HEK293 (cell line): ENCODE results near the gene HEATR5B.

ENCODE experiments used
- CTCF ChIA-PET: fragments of 350-600 bp; formaldehyde crosslinking; extraction: SDS; loops from one replicate; lab custom pipeline; 2021; ENCODE audit warnings: antibody characterized with exemption; lab: Yijun Ruan, JAX
- POLR2A ChIA-PET: fragments of 300-600 bp; formaldehyde crosslinking; extraction: SDS; loops from one replicate; lab custom pipeline; 2020; ENCODE audit warnings: antibody characterized with exemption, inconsistent platforms; lab: Yijun Ruan, JAX
- H3K27ac ChIP-seq: fragments of 200-500 bp; sonication (Bioruptor generic); 2 replicates; pipeline ENCODE4 v1.5.1; 2014; ENCODE audit warnings: low read depth, low read length, control low read depth, inconsistent platforms; ENCODE audit errors: extremely low read depth
- H3K36me3 ChIP-seq, 2 experiments: fragments of 200-500 bp in 1 of 2; sonication (Bioruptor generic) in 1 of 2; 1 replicate in 1 of 2; 2 replicates in 1 of 2; pipeline ENCODE4 v1.5.1; 2014 to 2017; ENCODE audit warnings: inconsistent platforms in 2 of 2, low read length in 2 of 2; ENCODE audit not compliant: control insufficient read depth in 2 of 2, insufficient read depth in 1 of 2
- H3K4me1 ChIP-seq: fragments of 200-500 bp; sonication (Bioruptor generic); 2 replicates; pipeline ENCODE4 v1.5.1; 2014; ENCODE audit warnings: mild to moderate bottlenecking, low read length, inconsistent platforms; ENCODE audit not compliant: control insufficient read depth, insufficient read depth
- H3K4me3 ChIP-seq: 2 replicates; pipeline ENCODE4 v1.5.1; 2011; ENCODE audit warnings: low read depth, mild to moderate bottlenecking, control low read depth, low read length, moderate library complexity
- H3K9me3 ChIP-seq: fragments of 200-500 bp; sonication (Bioruptor generic); 2 replicates; pipeline ENCODE4 v1.5.1; 2014; ENCODE audit warnings: low read depth, low read length, inconsistent platforms; ENCODE audit not compliant: control insufficient read depth, insufficient read depth
- BCL11A ChIP-seq: fragments of 450-650 bp; formaldehyde crosslinking; IDR thresholded peaks from 2 replicates; pipeline ENCODE4 v1.5.1; 2016; ENCODE audit warnings: low read depth, missing biosample characterization, missing genetic modification characterization
- BCL11B ChIP-seq: fragments of 450-650 bp; formaldehyde crosslinking; IDR thresholded peaks from 2 replicates; pipeline ENCODE4 v1.5.1; 2016; ENCODE audit warnings: low read depth, missing biosample characterization, missing genetic modification characterization
- EGR2 ChIP-seq: fragments of 450-650 bp; formaldehyde crosslinking; IDR thresholded peaks from 2 replicates; pipeline ENCODE4 v1.5.1; 2016; ENCODE audit warnings: low read depth, missing biosample characterization, missing genetic modification characterization
- PRDM1 ChIP-seq: fragments of 450-650 bp; formaldehyde crosslinking; IDR thresholded peaks from 2 replicates; pipeline ENCODE4; 2016; ENCODE audit warnings: missing biosample characterization, missing genetic modification characterization
- RBAK ChIP-seq: fragments of 450-650 bp; formaldehyde crosslinking; IDR thresholded peaks from 2 replicates; pipeline ENCODE4 v1.5.1; 2016; ENCODE audit warnings: missing biosample characterization, missing genetic modification characterization
- SALL2 ChIP-seq: fragments of 450-650 bp; formaldehyde crosslinking; IDR thresholded peaks from 2 replicates; pipeline ENCODE4 v1.5.0; 2017; ENCODE audit warnings: missing biosample characterization, mild to moderate bottlenecking, missing genetic modification characterization, borderline replicate concordance
- WT1 ChIP-seq: fragments of 450-650 bp; formaldehyde crosslinking; IDR thresholded peaks from 2 replicates; pipeline ENCODE4 v1.5.1; 2016; ENCODE audit warnings: missing biosample characterization, missing genetic modification characterization
- ZBTB21 ChIP-seq: fragments of 450-650 bp; formaldehyde crosslinking; IDR thresholded peaks from 2 replicates; pipeline ENCODE4 v1.5.1; 2017; ENCODE audit warnings: missing biosample characterization, missing genetic modification characterization
- ZBTB8A ChIP-seq: fragments of 450-650 bp; formaldehyde crosslinking; IDR thresholded peaks from 2 replicates; pipeline ENCODE4 v1.5.1; 2016; ENCODE audit warnings: missing biosample characterization, missing genetic modification characterization
- ZFHX2 ChIP-seq: fragments of 450-650 bp; formaldehyde crosslinking; conservative IDR thresholded peaks from 2 replicates; pipeline ENCODE4 v1.5.1; 2016; ENCODE audit warnings: missing biosample characterization, missing genetic modification characterization
- ZNF140 ChIP-seq: fragments of 450-650 bp; formaldehyde crosslinking; IDR thresholded peaks from 2 replicates; pipeline ENCODE4 v1.5.1; 2016; ENCODE audit warnings: missing biosample characterization, missing genetic modification characterization
- ZNF324 ChIP-seq: fragments of 450-650 bp; formaldehyde crosslinking; IDR thresholded peaks from 2 replicates; pipeline ENCODE4 v1.5.1; 2016; ENCODE audit warnings: missing biosample characterization, missing genetic modification characterization
- ZNF529 ChIP-seq: fragments of 450-650 bp; formaldehyde crosslinking; IDR thresholded peaks from 2 replicates; pipeline ENCODE4 v1.5.1; 2017; ENCODE audit warnings: missing genetic modification characterization, missing biosample characterization; ENCODE audit not compliant: insufficient replicate concordance
- ZNF561 ChIP-seq: fragments of 450-650 bp; IDR thresholded peaks from 2 replicates; pipeline ENCODE4 v1.5.1; 2018; ENCODE audit warnings: missing biosample characterization, missing genetic modification characterization, borderline replicate concordance
- ZNF571 ChIP-seq: fragments of 450-650 bp; formaldehyde crosslinking; IDR thresholded peaks from 2 replicates; pipeline ENCODE4 v1.5.0; 2017; ENCODE audit warnings: missing biosample characterization, missing genetic modification characterization
- ZNF626 ChIP-seq: fragments of 450-650 bp; sonication (Bioruptor Pico); formaldehyde crosslinking; IDR thresholded peaks from 2 replicates; pipeline ENCODE4 v1.5.1; 2018; ENCODE audit warnings: missing biosample characterization, missing genetic modification characterization, inconsistent platforms
- ZNF660 ChIP-seq: fragments of 450-650 bp; IDR thresholded peaks from 2 replicates; pipeline ENCODE4 v1.5.1; 2018; ENCODE audit warnings: missing biosample characterization, mild to moderate bottlenecking, missing genetic modification characterization
- ZNF670 ChIP-seq: fragments of 450-650 bp; formaldehyde crosslinking; IDR thresholded peaks from 2 replicates; pipeline ENCODE4 v1.5.1; 2016; ENCODE audit warnings: missing biosample characterization, missing genetic modification characterization, low read depth
- ZNF747 ChIP-seq: fragments of 450-650 bp; formaldehyde crosslinking; IDR thresholded peaks from 2 replicates; pipeline ENCODE4 v1.5.1; 2016; ENCODE audit warnings: missing biosample characterization, missing genetic modification characterization
- ZNF777 ChIP-seq: fragments of 450-650 bp; formaldehyde crosslinking; IDR thresholded peaks from 2 replicates; pipeline ENCODE4 v1.5.1; 2017; ENCODE audit warnings: missing biosample characterization, missing genetic modification characterization, borderline replicate concordance
- ZSCAN16 ChIP-seq: fragments of 450-650 bp; formaldehyde crosslinking; IDR thresholded peaks from 2 replicates; pipeline ENCODE4 v1.5.1; 2016; ENCODE audit warnings: missing biosample characterization, missing genetic modification characterization
- TF ChIP-seq, protein P1 (sequence below): fragments of 450-650 bp; formaldehyde crosslinking; IDR thresholded peaks from 2 replicates; pipeline ENCODE4 v1.5.1; 2016; ENCODE audit warnings: missing biosample characterization, missing genetic modification characterization
- TF ChIP-seq, protein P2 (sequence below): fragments of 450-650 bp; formaldehyde crosslinking; IDR thresholded peaks from 2 replicates; pipeline ENCODE4 v1.5.1; 2016; ENCODE audit warnings: missing biosample characterization, missing genetic modification characterization
- TF ChIP-seq, protein P3 (sequence below): fragments of 450-650 bp; formaldehyde crosslinking; IDR thresholded peaks from 2 replicates; pipeline ENCODE4 v1.5.1; 2016; ENCODE audit warnings: missing biosample characterization, missing genetic modification characterization

The HEATR5B gene

DNA sequence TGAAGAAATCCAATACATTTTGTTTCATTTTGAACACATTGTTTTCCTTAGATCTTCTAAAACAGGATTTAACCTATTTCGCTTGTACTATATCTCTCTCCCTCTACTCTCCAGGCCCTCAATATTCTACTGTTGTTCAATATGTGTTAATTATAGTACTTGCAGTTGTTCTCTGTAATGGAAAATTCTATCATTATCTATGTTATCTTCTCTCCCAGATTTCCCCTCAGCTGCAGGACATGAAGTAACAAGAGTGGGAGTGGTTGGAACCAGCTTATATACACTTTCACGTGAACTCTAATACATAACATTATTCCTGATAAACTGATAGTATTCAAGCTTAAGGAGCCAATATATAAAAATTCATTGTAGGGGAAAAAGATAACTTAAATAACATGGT lies 110.9 kb downstream of the HEATR5B start:
- POLR2A ChIA-PET: interaction anchor here (0.8 kb wide), 1 partner anchor 12 kb away, joined by 3 read pairs; no protein-coding TSS in a partner anchor

DNA sequence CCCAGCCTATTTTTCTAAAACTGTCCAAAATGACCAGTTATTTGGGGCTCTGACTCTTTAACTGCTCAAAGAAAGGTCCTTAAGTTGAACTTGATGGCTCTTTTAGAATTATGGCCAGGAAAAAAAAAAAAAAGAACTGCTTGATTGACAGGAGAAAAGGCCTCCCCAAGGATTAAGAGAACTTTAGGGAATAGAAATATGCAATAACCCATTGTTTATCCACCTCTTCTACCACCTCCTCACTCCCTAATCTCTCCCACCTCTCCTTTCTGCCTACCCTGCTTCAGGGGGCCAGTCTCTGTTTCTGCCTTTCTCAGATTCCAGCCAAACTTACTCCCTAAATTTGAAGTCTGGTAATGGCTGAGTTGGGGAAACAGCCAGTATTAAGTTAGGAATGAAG lies 112.2 kb downstream of the HEATR5B start:
- TF ChIP-seq, protein P1, sequence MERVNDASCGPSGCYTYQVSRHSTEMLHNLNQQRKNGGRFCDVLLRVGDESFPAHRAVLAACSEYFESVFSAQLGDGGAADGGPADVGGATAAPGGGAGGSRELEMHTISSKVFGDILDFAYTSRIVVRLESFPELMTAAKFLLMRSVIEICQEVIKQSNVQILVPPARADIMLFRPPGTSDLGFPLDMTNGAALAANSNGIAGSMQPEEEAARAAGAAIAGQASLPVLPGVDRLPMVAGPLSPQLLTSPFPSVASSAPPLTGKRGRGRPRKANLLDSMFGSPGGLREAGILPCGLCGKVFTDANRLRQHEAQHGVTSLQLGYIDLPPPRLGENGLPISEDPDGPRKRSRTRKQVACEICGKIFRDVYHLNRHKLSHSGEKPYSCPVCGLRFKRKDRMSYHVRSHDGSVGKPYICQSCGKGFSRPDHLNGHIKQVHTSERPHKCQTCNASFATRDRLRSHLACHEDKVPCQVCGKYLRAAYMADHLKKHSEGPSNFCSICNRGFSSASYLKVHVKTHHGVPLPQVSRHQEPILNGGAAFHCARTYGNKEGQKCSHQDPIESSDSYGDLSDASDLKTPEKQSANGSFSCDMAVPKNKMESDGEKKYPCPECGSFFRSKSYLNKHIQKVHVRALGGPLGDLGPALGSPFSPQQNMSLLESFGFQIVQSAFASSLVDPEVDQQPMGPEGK: no peak
- TF ChIP-seq, protein P2, sequence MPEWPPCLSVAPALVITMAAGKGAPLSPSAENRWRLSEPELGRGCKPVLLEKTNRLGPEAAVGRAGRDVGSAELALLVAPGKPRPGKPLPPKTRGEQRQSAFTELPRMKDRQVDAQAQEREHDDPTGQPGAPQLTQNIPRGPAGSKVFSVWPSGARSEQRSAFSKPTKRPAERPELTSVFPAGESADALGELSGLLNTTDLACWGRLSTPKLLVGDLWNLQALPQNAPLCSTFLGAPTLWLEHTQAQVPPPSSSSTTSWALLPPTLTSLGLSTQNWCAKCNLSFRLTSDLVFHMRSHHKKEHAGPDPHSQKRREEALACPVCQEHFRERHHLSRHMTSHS: no peak
- TF ChIP-seq EGR2 (tag by site-specific recombination) (peak; percentile 46; the same call in 1 of the 2 replicates), ZSCAN16 (no peak), PRDM1 (tag by site-specific recombination) (no peak), ZNF747 (no peak), ZNF777 (tag by site-specific recombination) (no peak), ZBTB8A (no peak), SALL2 (tag by site-specific recombination) (no peak), ZNF571 (tag by site-specific recombination) (no peak), ZFHX2 (tag by site-specific recombination) (peak; percentile 75), ZBTB21 (tag by site-specific recombination) (no peak), RBAK (tag by site-specific recombination) (no peak), ZNF140 (tag by site-specific recombination) (no peak), ZNF561 (tag by site-specific recombination) (no peak), ZNF670 (tag by site-specific recombination) (no peak), ZNF529 (tag by site-specific recombination) (no peak), BCL11A (no peak), ZNF324 (no peak), WT1 (tag by site-specific recombination) (peak; percentile 47), ZNF660 (tag by site-specific recombination) (no peak)
- TF ChIP-seq, protein P3, sequence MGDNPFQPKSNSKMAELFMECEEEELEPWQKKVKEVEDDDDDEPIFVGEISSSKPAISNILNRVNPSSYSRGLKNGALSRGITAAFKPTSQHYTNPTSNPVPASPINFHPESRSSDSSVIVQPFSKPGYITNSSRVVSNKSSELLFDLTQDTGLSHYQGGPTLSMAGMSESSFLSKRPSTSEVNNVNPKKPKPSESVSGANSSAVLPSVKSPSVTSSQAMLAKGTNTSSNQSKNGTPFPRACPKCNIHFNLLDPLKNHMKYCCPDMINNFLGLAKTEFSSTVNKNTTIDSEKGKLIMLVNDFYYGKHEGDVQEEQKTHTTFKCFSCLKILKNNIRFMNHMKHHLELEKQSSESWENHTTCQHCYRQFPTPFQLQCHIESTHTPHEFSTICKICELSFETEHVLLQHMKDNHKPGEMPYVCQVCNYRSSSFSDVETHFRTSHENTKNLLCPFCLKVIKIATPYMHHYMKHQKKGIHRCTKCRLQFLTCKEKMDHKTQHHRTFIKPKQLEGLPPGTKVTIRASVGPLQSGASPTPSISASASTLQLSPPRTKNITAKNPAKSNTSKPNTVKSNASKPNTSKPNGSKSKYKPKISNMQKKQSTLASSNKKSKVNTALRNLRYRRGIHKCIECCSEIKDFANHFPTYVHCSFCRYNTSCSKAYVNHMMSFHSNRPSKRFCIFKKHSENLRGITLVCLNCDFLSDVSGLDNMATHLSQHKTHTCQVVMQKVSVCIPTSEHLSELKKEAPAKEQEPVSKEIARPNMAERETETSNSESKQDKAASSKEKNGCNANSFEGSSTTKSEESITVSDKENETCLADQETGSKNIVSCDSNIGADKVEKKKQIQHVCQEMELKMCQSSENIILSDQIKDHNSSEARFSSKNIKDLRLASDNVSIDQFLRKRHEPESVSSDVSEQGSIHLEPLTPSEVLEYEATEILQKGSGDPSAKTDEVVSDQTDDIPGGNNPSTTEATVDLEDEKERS (tag by site-specific recombination): no peak
- H3K36me3 ChIP-seq: no peaks in the 10 kb centered on the region
- no peak overlapping the region for H3K27ac ChIP-seq
- H3K9me3 ChIP-seq: no peaks in the 10 kb centered on the region
- CTCF ChIA-PET: no interaction called here
- H3K4me3 ChIP-seq: no peak overlapping the region
- peaks cover 11% of the 10 kb centered on the region for H3K4me1 ChIP-seq
- POLR2A ChIA-PET: no interaction called here

More for the DNA sequence above, 110.9 kb downstream of the HEATR5B start:
- Histone ChIP-seq H3K4me1 (no peaks in the 10 kb centered on the region), H3K9me3 (no peaks in the 10 kb centered on the region), H3K4me3 (no peak overlapping the region), H3K36me3 (no peaks in the 10 kb centered on the region), H3K27ac (no peak overlapping the region)
- CTCF ChIA-PET: interaction anchor here (0.5 kb wide), 1 partner anchor 149 kb away, joined by 3 read pairs; no protein-coding TSS in a partner anchor
- TF ChIP-seq ZNF626 (tag by site-specific recombination): no peak
- no peak for TF ChIP-seq PRDM1 (tag by site-specific recombination)
- TF ChIP-seq BCL11B (tag by site-specific recombination): no peak
- TF ChIP-seq, all 188 proteins: peak for 0
